Heart left ventricle (tissue), 13 donors: ENCODE measurements around the gene PPIG.

ENCODE experiments used
- CTCF ChIP-seq, 12 donors: fragments of 200-600 bp; sonication (generic) in 4 of 12; IDR thresholded peaks; one replicate each; pipeline versions ENCODE4 v1.5.0 to v1.8.0; 2018 to 2022; ENCODE audit warnings: antibody characterized with exemption in 12 of 12, mild to moderate bottlenecking in 5 of 12
- POLR2A ChIP-seq, 2 donors: fragments of 450-650 bp; IDR thresholded peaks; one replicate each; pipeline ENCODE4 v1.6.1; 2017; ENCODE audit warnings: antibody characterized with exemption in 2 of 2, mild to moderate bottlenecking in 2 of 2, moderate library complexity in 2 of 2
- donor health status: ischemic (EF 13 %, LVEDD 7.1; RV severe dilation, severe dysfunction).
- donor health status: DM: no; HTN: yes; CAD: no.
- donor health status: DM: no; HTN: no; CAD: no.
- donor health status: ischemic (EF 25% LVEDD 6.9; RV normal size, moderate dysfunction).
- donor health status: ischemic (EF 25% LVEDD 5.7; RV mildly dilated, moderate dysfunction).
- donor health status: ischemic (EF 35%, LVEDD 5.7; RV mildly dilated, moderate dysfunction).
- donor health status: nonischemic (EF 11% LVEDD 7.7; RV severe dilation, severe dysfunction).
- donor health status: DM: yes; HTN: yes; CAD: no.
- donor health status: PGD.
- donor health status: ischemic (EF 29% LVEDD 5.4; RV normal size, mild dysfunction).
- donor health status: nonischemic (EF 23%, LVEDD 6.1; RV moderate dilation, normal function).

- TF ChIP-seq CTCF (IDR thresholded peaks at IDR 0.05) = no peak
- TF ChIP-seq POLR2A (IDR thresholded peaks at IDR 0.05) = no peak
Observed at GRCh38 chr2:169542433-169542832, 41.7 kb upstream of the PPIG start.
